Neuronal stem cell (in vitro differentiated cells): Measurements from ENCODE around the gene DNAH3.
"Not testable (repeated sequence)": the region's sequence is repeated elsewhere in the genome, so short reads cannot be mapped to it uniquely, and the experiment has no call there.

Experiments
- DNase-seq: peaks from one replicate; pipeline ENCODE4 v3.0.0-alpha.2; 2013; ENCODE audit warnings: low spot score
- H2AFZ ChIP-seq: one replicate; pipeline ENCODE4 v1.6.1; 2013; ENCODE audit warnings: mild to moderate bottlenecking, low read length, inconsistent platforms
- H2AK5ac ChIP-seq: 2 replicates; pipeline ENCODE4 v1.6.1; 2013; ENCODE audit warnings: low read depth, mild to moderate bottlenecking, inconsistent platforms, low read length, moderate library complexity, mixed read lengths
- H2BK120ac ChIP-seq: 2 replicates; pipeline ENCODE4 v1.6.1; 2013; ENCODE audit warnings: low read depth, mild to moderate bottlenecking, inconsistent platforms, low read length, moderate library complexity, mixed read lengths
- H2BK12ac ChIP-seq: one replicate; pipeline ENCODE4 v1.6.1; 2013; ENCODE audit warnings: low read length, inconsistent platforms
- H2BK15ac ChIP-seq: 2 replicates; pipeline ENCODE4 v1.6.1; 2013; ENCODE audit warnings: mild to moderate bottlenecking, low read length, inconsistent platforms, mixed read lengths
- H2BK5ac ChIP-seq: one replicate; pipeline ENCODE4 v1.6.1; 2013; ENCODE audit warnings: inconsistent platforms, mild to moderate bottlenecking, low read length, moderate library complexity
- H3K14ac ChIP-seq: one replicate; pipeline ENCODE4 v1.6.1; 2013; ENCODE audit warnings: low read length, inconsistent platforms
- H3K18ac ChIP-seq: 2 replicates; pipeline ENCODE4 v1.6.1; 2013; ENCODE audit warnings: low read length, inconsistent platforms
- H3K23ac ChIP-seq: 2 replicates; pipeline ENCODE4 v1.6.1; 2013; ENCODE audit warnings: low read depth, mild to moderate bottlenecking, mixed read lengths, low read length, inconsistent platforms; ENCODE audit not compliant: poor library complexity
- H3K27ac ChIP-seq: replicated peaks from 3 replicates; pipeline ENCODE4 v1.5.1; 2013; ENCODE audit warnings: low read length, inconsistent platforms
- H3K27me3 ChIP-seq, 3 experiments: 2 replicates each; pipeline ENCODE4 v1.6.1; 2013; ENCODE audit warnings: low read length in 3 of 3, mild to moderate bottlenecking in 2 of 3, inconsistent platforms in 1 of 3, low read depth in 1 of 3, mixed read lengths in 1 of 3, moderate library complexity in 1 of 3; ENCODE audit not compliant: control insufficient read depth in 3 of 3, insufficient read depth in 3 of 3
- H3K36me3 ChIP-seq, 2 donors: replicated peaks in 1 of 2; 2 replicates each; pipeline ENCODE4 v1.6.1; 2013; ENCODE audit warnings: low read length in 2 of 2; ENCODE audit not compliant: control insufficient read depth in 2 of 2, insufficient read depth in 2 of 2
- H3K4ac ChIP-seq: 2 replicates; pipeline ENCODE4 v1.6.1; 2013; ENCODE audit warnings: inconsistent platforms, mild to moderate bottlenecking, low read length, moderate library complexity
- H3K4me1 ChIP-seq, 2 donors: 1 replicate in 1 of 2; 2 replicates in 1 of 2; pipeline ENCODE4 v1.6.1; 2013; ENCODE audit warnings: low read length in 2 of 2, low read depth in 1 of 2; ENCODE audit not compliant: control insufficient read depth in 2 of 2, insufficient read depth in 1 of 2
- H3K4me2 ChIP-seq: one replicate; pipeline ENCODE4 v1.6.1; 2013; ENCODE audit warnings: mild to moderate bottlenecking, low read length, inconsistent platforms; ENCODE audit not compliant: insufficient read depth, poor library complexity, severe bottlenecking
- H3K4me3 ChIP-seq, 2 donors: 2 replicates each; pipeline ENCODE4 v1.5.1; 2013; ENCODE audit warnings: low read length in 2 of 2, mild to moderate bottlenecking in 2 of 2, inconsistent platforms in 1 of 2, moderate library complexity in 1 of 2
- H3K79me1 ChIP-seq: one replicate; pipeline ENCODE4 v1.6.1; 2013; ENCODE audit warnings: low read depth, mild to moderate bottlenecking, inconsistent platforms, low read length, moderate library complexity
- H3K9ac ChIP-seq: one replicate; pipeline ENCODE4 v1.6.1; 2013; ENCODE audit warnings: mild to moderate bottlenecking, low read depth, low read length, inconsistent platforms; ENCODE audit not compliant: poor library complexity
- H3K9me3 ChIP-seq, 2 donors: replicated peaks in 1 of 2; 2 replicates each; pipeline versions ENCODE3 to v1.6.1; 2013; ENCODE audit warnings: low read length in 2 of 2, mild to moderate bottlenecking in 2 of 2, inconsistent platforms in 1 of 2, low read depth in 1 of 2, mixed read lengths in 1 of 2, moderate library complexity in 1 of 2; ENCODE audit not compliant: control insufficient read depth in 2 of 2, insufficient read depth in 1 of 2
- H4K8ac ChIP-seq: one replicate; pipeline ENCODE4 v1.6.1; 2013; ENCODE audit warnings: low read depth, mild to moderate bottlenecking, inconsistent platforms, low read length, moderate library complexity
- H4K91ac ChIP-seq: one replicate; pipeline ENCODE4 v1.6.1; 2013; ENCODE audit warnings: low read length, low read depth, mild to moderate bottlenecking, inconsistent platforms; ENCODE audit not compliant: poor library complexity
- WGBS, 2 donors: extraction: QIAGEN DNeasy Blood & Tissue Kit; methylation state at CpG; one replicate each; pipeline ENCODE4 v1.1.7; 2013; ENCODE audit warnings: missing lambda C conversion rate in 2 of 2, mixed read lengths in 1 of 2; ENCODE audit not compliant: insufficient read length in 2 of 2, insufficient replicate concordance in 1 of 2; ENCODE audit errors: extremely low coverage in 2 of 2; 5-methylcytosine and 5-hydroxymethylcytosine counted together

Gene DNAH3

DNA sequence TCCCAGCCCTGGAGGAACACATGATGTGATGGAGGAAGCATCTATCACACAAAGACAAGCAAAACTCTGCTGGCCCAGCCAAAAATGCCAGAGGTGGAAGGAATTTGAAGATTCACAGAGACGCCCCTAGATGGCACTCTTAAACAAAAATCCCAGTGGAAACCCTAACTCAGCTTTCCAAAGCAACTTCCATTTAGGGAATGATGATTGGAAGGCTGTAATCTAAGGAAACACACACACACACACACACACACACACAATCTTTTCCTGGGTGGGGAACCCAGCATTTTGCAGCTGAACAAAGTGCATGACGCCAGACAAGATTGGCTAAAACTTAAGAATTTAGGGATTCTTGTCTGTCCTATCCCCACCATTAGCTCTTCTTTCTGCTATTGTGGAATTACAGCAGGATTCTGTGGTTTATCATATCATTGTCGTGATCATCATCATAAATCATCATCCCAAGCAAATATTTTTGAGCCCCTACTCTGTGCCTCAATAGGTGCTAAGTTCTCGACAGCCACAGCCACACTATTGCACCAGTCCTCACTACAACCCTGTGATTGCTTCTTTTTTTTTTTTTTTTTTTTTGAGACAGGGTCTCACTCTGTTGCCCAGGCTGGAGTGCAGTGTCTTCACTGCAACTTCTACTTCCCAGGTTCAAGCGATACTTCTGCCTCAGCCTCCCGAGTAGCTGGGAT, 6.3 kb upstream of the DNAH3 start:
- Histone ChIP-seq H3K9ac (no peak overlapping the region), H2BK15ac (no peak overlapping the region), H4K91ac (no peak overlapping the region)

DNA sequence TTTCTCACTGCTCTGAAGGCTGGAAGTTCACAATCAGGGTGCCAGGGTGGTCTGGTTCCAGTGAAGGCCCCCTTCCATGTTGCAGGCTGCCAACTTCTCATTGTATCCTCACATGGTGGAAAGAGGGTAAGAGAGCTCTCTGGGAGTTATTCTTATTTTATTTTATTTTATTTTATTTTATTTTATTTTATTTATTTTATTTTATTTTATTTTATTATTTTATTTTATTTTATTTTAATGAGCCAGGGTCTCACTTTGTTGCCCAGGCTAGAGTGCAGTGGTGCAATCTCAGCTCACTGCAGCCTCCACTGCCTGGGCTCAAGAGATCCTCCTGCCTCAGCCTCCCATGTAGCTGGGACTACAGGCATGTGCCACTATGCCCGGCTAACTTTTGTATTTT, 5.4 kb upstream of the DNAH3 start:
- not testable (repeated sequence) for H3K9ac ChIP-seq, H2BK5ac ChIP-seq, H3K14ac ChIP-seq, H2BK12ac ChIP-seq, H3K18ac ChIP-seq, H3K4me2 ChIP-seq, H3K79me1 ChIP-seq, H3K4me1 ChIP-seq, H4K8ac ChIP-seq, H3K4ac ChIP-seq, H3K27me3 ChIP-seq, H2BK15ac ChIP-seq, H2AFZ ChIP-seq, H3K36me3 ChIP-seq, H4K91ac ChIP-seq, H3K27ac ChIP-seq, H2AK5ac ChIP-seq, H3K23ac ChIP-seq, H2BK120ac ChIP-seq, H3K9me3 ChIP-seq, H3K4me3 ChIP-seq, DNase-seq
- WGBS, 2 donors: no CpG with 5 or more reads among the region's 1 CpG

More for the DNA sequence above, 6.3 kb upstream of the DNAH3 start:
- Histone ChIP-seq H3K36me3 (peaks cover 5 to 14% of the 10 kb centered on the region in 2 donors), H3K79me1 (no peaks in the 10 kb centered on the region), H2AFZ (no peak overlapping the region), H3K4ac (no peak overlapping the region), H3K27ac (no peak overlapping the region), H3K23ac (no peak overlapping the region), H3K14ac (no peak overlapping the region), H3K9me3 (no peaks in the 10 kb centered on the region), H3K27me3 (no peaks in the 10 kb centered on the region), H2BK12ac (no peak overlapping the region), H3K4me2 (no peak overlapping the region), H4K8ac (no peak overlapping the region), H2BK5ac (no peak overlapping the region), H3K4me1 (peaks cover 3 to 6% of the 10 kb centered on the region in 2 donors), H2AK5ac (no peak overlapping the region), H2BK120ac (no peak overlapping the region), H3K4me3 (no peak overlapping the region), H3K18ac (no peak overlapping the region)
- WGBS, 2 donors: no CpG with 5 or more reads among the region's 6 CpGs
- peak; percentile 59 for DNase-seq

DNA sequence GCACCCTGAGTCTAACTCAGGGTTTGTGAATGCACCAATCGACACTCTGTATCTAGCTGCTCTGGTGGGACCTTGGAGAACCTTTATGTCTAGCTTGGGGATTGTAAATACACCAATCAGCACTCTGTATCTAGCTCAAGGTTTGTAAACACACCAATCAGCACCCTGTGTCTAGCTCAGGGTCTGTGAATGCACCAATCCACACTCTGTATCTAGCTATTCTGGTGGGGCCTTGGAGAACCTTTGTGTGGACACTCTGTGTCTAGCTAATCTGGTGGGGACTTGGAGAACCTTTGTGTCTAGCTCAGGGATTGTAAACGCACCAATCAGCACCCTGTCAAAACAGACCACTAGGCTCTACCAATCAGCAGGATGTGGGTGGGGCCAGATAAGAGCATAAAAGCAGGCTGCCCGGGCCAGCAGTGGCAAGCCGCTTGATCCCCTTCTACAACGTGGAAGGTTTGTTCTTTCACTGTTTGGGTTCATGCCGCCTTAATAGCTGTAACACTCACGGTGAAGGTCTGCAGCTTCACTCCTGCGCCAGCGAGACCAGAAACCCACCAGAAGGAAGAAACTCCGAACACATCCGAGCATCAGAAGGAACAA, 2.6 kb upstream of the DNAH3 start:
- not testable (repeated sequence) for H4K91ac ChIP-seq, H3K14ac ChIP-seq
- WGBS, 2 donors: no CpG with 5 or more reads among the region's 11 CpGs

DNA sequence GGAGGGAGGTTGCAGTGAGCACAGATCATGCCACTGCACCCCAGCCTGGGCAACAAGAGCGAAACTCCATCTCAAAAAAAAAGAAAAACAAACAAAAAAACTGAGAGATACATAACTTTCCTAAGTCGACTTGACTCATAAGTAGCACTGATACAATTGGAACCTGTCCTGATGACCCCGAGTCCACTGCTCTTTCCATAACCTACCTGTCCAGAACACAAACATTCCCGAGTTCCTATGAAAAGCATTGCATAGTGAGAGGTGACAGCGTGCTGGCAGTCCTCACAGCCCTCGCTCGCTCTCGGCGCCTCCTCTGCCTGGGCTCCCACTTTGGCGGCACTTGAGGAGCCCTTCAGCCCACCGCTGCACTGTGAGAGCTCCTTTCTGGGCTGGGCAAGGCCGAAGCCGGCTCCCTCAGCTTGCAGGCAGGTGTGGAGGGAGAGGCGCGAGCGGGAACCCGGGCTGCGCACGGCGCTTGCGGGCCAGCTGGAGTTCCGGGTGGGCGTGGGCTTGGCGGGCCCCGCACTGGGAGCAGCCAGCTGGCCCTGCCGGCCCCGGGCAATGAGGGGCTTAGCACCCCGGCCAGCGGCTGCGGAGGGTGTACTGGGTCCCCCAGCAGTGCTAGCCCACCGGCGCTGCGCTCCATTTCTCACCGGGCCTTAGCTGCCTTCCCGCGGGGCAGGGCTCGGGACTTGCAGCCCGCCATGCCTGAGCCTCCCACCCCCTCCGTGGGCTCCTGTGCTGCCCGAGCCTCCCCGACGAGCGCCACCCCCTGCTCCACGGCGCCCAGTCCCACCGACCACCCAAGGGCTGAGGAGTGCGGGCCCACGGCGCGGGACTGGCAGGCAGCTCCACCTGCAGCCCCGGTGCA, 1.7 kb upstream of the DNAH3 start:
- H2BK15ac ChIP-seq, H4K91ac ChIP-seq, H3K18ac ChIP-seq, H3K9me3 ChIP-seq, H2BK12ac ChIP-seq, H3K4me1 ChIP-seq, H3K14ac ChIP-seq, H2BK120ac ChIP-seq, H3K36me3 ChIP-seq, H2AFZ ChIP-seq, H3K9ac ChIP-seq, H3K79me1 ChIP-seq, H3K27me3 ChIP-seq, H2BK5ac ChIP-seq, DNase-seq, H4K8ac ChIP-seq, H2AK5ac ChIP-seq, H3K4ac ChIP-seq, H3K27ac ChIP-seq, H3K23ac ChIP-seq, H3K4me3 ChIP-seq: not testable (repeated sequence)
- H3K4me2 ChIP-seq: peak overlapping the region; percentile 24
- WGBS, 2 donors: no CpG with 5 or more reads among the region's 51 CpGs

More for the DNA sequence above, 2.6 kb upstream of the DNAH3 start:
- H3K9me3 ChIP-seq, H3K4ac ChIP-seq, H2AFZ ChIP-seq, H2BK120ac ChIP-seq, H3K4me1 ChIP-seq, H2BK15ac ChIP-seq, H3K4me2 ChIP-seq, H3K9ac ChIP-seq, H3K79me1 ChIP-seq, H3K18ac ChIP-seq, H3K27me3 ChIP-seq, H2BK5ac ChIP-seq, H3K36me3 ChIP-seq, H4K8ac ChIP-seq, H2BK12ac ChIP-seq, DNase-seq, H2AK5ac ChIP-seq, H3K23ac ChIP-seq, H3K27ac ChIP-seq, H3K4me3 ChIP-seq: not testable (repeated sequence)
